ENCODE results near the gene ASCC1. TPM values are rescaled to one million over a fixed set of nuclear protein-coding genes. Genes with fewer than 3 reads are reported as not detected.

Gene ASCC1
- total and polyA plus RNA-seq, 2 of the 13 experiments (the other 11 are each of a cell fraction or from before 2014, with no cell fraction given): 21.6 to 30.1 TPM

DNA sequence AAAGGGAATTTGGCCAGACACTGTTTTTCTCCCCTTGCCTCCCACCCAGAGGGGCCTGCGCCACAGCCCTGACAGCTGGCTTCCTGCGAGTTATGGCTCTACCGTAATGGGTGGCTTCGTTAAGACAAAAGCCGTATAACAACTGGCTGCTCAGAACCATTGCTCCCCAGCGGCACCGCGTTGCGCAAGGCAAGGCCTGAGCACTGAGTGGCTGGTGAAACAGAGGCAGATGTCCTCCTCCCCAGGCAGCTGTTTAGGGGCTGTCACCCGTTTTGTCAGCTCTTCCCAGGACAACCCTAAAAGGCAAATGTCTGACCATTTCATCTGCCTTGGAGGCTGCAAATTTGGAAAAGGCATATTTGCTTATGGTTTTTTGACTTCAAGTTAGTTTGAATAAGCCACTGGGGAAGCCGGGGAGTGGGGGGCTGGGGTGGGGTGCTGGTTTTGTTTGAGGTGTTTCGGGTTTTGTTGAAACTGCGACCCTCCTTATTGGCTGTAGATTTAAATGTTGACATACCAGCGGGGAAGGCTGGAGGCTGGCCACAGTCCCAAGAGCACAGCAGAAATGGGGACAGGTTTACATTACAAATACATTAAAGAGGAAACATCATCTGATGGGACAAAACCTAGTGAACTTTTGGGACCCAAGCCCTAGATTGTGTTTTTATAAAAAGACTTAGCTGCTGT lies 127.0 kb downstream of the ASCC1 start (continued):
- TF ChIP-seq SRSF1 (optimal IDR thresholded peaks at IDR 0.05; ENCODE audit: low read depth, low read length) (peak; percentile 23), ZNF205 (CRISPR knock-in tag; IDR thresholded peaks at IDR 0.05) (0 out of 2 replicates have a peak, but pooled peaks have one; percentile 65), SOX5 (CRISPR knock-in tag; IDR thresholded peaks at IDR 0.05; ENCODE audit: borderline replicate concordance) (0 out of 2 replicates have a peak, but pooled peaks have one; percentile 6), ZNF292 (CRISPR knock-in tag; IDR thresholded peaks at IDR 0.05; ENCODE audit: borderline replicate concordance, low read depth) (0 out of 2 replicates have a peak, but pooled peaks have one; percentile 24), ZNF546 (CRISPR knock-in tag; conservative IDR thresholded peaks at IDR 0.05) (no peak), ZNF672 (CRISPR knock-in tag; IDR thresholded peaks at IDR 0.05) (no peak), SIN3A (IDR thresholded peaks at IDR 0.05; ENCODE audit: borderline replicate concordance, low read depth, low read length) (0 out of 2 replicates have a peak, but pooled peaks have one; percentile 40), HOXA9 (CRISPR knock-in tag; IDR thresholded peaks at IDR 0.05; ENCODE audit: borderline replicate concordance) (no peak), MIER3 (CRISPR knock-in tag; IDR thresholded peaks at IDR 0.05; ENCODE audit: borderline replicate concordance) (0 out of 2 replicates have a peak, but pooled peaks have one; percentile 1), CEBPG (CRISPR knock-in tag; IDR thresholded peaks at IDR 0.05) (peak; percentile 98), CEBPB (IDR thresholded peaks at IDR 0.05; ENCODE audit: borderline replicate concordance, low read depth, low read length) (peak; percentile 97), SALL1 (CRISPR knock-in tag; IDR thresholded peaks at IDR 0.05) (0 out of 2 replicates have a peak, but pooled peaks have one; percentile 26), HDAC6 (IDR thresholded peaks at IDR 0.05; ENCODE audit: low read depth, low read length) (no peak), PTBP1 (IDR thresholded peaks at IDR 0.05; ENCODE audit: low read depth, low read length, poor library complexity, severe bottlenecking) (no peak), ZNF383 (CRISPR knock-in tag; IDR thresholded peaks at IDR 0.05; ENCODE audit: borderline replicate concordance) (no peak)
- TF ChIP-seq, protein P1, sequence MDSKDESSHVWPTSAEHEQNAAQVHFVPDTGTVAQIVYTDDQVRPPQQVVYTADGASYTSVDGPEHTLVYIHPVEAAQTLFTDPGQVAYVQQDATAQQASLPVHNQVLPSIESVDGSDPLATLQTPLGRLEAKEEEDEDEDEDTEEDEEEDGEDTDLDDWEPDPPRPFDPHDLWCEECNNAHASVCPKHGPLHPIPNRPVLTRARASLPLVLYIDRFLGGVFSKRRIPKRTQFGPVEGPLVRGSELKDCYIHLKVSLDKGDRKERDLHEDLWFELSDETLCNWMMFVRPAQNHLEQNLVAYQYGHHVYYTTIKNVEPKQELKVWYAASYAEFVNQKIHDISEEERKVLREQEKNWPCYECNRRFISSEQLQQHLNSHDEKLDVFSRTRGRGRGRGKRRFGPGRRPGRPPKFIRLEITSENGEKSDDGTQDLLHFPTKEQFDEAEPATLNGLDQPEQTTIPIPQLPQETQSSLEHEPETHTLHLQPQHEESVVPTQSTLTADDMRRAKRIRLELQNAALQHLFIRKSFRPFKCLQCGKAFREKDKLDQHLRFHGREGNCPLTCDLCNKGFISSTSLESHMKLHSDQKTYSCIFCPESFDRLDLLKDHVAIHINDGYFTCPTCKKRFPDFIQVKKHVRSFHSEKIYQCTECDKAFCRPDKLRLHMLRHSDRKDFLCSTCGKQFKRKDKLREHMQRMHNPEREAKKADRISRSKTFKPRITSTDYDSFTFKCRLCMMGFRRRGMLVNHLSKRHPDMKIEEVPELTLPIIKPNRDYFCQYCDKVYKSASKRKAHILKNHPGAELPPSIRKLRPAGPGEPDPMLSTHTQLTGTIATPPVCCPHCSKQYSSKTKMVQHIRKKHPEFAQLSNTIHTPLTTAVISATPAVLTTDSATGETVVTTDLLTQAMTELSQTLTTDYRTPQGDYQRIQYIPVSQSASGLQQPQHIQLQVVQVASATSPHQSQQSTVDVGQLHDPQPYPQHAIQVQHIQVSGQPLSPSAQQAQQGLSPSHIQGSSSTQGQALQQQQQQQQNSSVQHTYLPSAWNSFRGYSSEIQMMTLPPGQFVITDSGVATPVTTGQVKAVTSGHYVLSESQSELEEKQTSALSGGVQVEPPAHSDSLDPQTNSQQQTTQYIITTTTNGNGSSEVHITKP (CRISPR knock-in tag; IDR thresholded peaks at IDR 0.05; ENCODE audit: low read depth): 0 out of 2 replicates have a peak, but pooled peaks have one; percentile 18
- TF ChIP-seq, protein P2, sequence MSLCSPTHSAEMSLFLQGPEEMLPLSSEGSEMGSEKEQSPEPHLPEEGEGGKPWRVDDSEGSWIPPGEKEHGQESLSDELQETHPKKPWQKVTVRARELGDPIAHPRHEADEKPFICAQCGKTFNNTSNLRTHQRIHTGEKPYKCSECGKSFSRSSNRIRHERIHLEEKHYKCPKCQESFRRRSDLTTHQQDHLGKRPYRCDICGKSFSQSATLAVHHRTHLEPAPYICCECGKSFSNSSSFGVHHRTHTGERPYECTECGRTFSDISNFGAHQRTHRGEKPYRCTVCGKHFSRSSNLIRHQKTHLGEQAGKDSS (CRISPR knock-in tag; IDR thresholded peaks at IDR 0.05; ENCODE audit: borderline replicate concordance, low read depth): 0 out of 2 replicates have a peak, but pooled peaks have one; percentile 67
- TF ChIP-seq, protein P3, sequence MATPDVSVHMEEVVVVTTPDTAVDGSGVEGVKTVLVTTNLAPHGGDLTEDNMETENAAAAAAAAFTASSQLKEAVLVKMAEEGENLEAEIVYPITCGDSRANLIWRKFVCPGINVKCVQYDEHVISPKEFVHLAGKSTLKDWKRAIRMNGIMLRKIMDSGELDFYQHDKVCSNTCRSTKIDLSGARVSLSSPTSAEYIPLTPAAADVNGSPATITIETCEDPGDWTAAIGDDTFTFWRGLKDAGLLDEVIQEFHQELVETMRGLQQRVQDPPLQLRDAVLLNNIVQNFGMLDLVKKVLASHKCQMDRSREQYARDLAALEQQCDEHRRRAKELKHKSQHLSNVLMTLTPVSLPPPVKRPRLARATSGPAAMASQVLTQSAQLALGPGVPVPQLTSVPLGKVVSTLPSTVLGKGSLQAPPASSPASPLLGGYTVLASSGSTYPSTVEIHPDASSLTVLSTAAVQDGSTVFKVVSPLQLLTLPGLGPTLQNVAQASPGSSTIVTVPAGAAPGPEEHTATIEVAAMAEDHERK (CRISPR knock-in tag; IDR thresholded peaks at IDR 0.05; ENCODE audit: low read depth): no peak
- TF ChIP-seq, protein P4, sequence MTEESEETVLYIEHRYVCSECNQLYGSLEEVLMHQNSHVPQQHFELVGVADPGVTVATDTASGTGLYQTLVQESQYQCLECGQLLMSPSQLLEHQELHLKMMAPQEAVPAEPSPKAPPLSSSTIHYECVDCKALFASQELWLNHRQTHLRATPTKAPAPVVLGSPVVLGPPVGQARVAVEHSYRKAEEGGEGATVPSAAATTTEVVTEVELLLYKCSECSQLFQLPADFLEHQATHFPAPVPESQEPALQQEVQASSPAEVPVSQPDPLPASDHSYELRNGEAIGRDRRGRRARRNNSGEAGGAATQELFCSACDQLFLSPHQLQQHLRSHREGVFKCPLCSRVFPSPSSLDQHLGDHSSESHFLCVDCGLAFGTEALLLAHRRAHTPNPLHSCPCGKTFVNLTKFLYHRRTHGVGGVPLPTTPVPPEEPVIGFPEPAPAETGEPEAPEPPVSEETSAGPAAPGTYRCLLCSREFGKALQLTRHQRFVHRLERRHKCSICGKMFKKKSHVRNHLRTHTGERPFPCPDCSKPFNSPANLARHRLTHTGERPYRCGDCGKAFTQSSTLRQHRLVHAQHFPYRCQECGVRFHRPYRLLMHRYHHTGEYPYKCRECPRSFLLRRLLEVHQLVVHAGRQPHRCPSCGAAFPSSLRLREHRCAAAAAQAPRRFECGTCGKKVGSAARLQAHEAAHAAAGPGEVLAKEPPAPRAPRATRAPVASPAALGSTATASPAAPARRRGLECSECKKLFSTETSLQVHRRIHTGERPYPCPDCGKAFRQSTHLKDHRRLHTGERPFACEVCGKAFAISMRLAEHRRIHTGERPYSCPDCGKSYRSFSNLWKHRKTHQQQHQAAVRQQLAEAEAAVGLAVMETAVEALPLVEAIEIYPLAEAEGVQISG (CRISPR knock-in tag; IDR thresholded peaks at IDR 0.05): 0 out of 2 replicates have a peak, but pooled peaks have one; percentile 8

Measured in HepG2 (cell line).